Measurements from ENCODE around the gene USP10. TPM values are rescaled to one million over a fixed set of nuclear protein-coding genes. Genes with fewer than 3 reads are reported as not detected.

Gene USP10
- total RNA-seq, 1 donor from 2014 or later: 100 TPM

- TF ChIP-seq CTCF (IDR thresholded peaks at IDR 0.05; ENCODE audit: partially characterized antibody, unreplicated experiment): no peak
- H3K4me3 Mint-ChIP-seq (ENCODE audit: unreplicated experiment): peak overlapping the region; percentile 35
- H3K36me3 Mint-ChIP-seq (ENCODE audit: unreplicated experiment): peaks cover 5% of the 10 kb centered on the region
- H3K4me1 Mint-ChIP-seq (ENCODE audit: low read depth, unreplicated experiment): peaks cover 18% of the 10 kb centered on the region
- peak overlapping the region; percentile 73 for H3K27ac Mint-ChIP-seq (ENCODE audit: unreplicated experiment)
- peaks cover 4% of the 10 kb centered on the region for H3K27me3 Mint-ChIP-seq (ENCODE audit: unreplicated experiment)
- DNase-seq: no peak
- peaks cover 3% of the 10 kb centered on the region for H3K9me3 Mint-ChIP-seq (ENCODE audit: unreplicated experiment)
Observed at GRCh38 chr16:84827897-84828296, 128.1 kb downstream of the USP10 start.

- peaks cover under 1% of the 10 kb centered on the region for H3K36me3 Mint-ChIP-seq (ENCODE audit: unreplicated experiment)
- no peak for DNase-seq
- peaks cover 4% of the 10 kb centered on the region for H3K27me3 Mint-ChIP-seq (ENCODE audit: unreplicated experiment)
- no peak for TF ChIP-seq CTCF (IDR thresholded peaks at IDR 0.05; ENCODE audit: partially characterized antibody, unreplicated experiment)
- H3K4me3 Mint-ChIP-seq (ENCODE audit: unreplicated experiment): no peak overlapping the region
- H3K4me1 Mint-ChIP-seq (ENCODE audit: low read depth, unreplicated experiment): peaks cover 21% of the 10 kb centered on the region
- H3K27ac Mint-ChIP-seq (ENCODE audit: unreplicated experiment): peak overlapping the region; percentile 73
- H3K9me3 Mint-ChIP-seq (ENCODE audit: unreplicated experiment): peaks cover 3% of the 10 kb centered on the region
Observed at GRCh38 chr16:84828322-84828721, 128.5 kb downstream of the USP10 start.

Other genes starting within 250 kb of the USP10 start
- gene MEAK7, start 195.3 kb upstream of the USP10 start, total RNA-seq (ENCODE audit: unreplicated experiment): 44.8 TPM
- 545 TPM for gene COTL1, start 81.9 kb upstream of the USP10 start, total RNA-seq (ENCODE audit: unreplicated experiment)
- gene KLHL36, start 51.5 kb upstream of the USP10 start, total RNA-seq (ENCODE audit: unreplicated experiment): 38.2 TPM
- gene CRISPLD2, start 120.0 kb downstream of the USP10 start, total RNA-seq (ENCODE audit: unreplicated experiment): 9.0 TPM

Measured in glutamatergic neuron (in vitro differentiated cells).